Lower leg skin (tissue), 3 donors: Measurements from ENCODE around the gene UPK3A.

Experiments used
- POLR2A ChIP-seq, 2 donors: fragments of 450-650 bp; IDR thresholded peaks; one replicate each; pipeline ENCODE4 v1.6.1; 2016 to 2017; ENCODE audit warnings: antibody characterized with exemption in 2 of 2, mild to moderate bottlenecking in 1 of 2, moderate library complexity in 1 of 2
- TF ChIP-seq, protein P1 (sequence below), 3 donors: fragments of 450-650 bp; IDR thresholded peaks; one replicate each; pipeline ENCODE4 v1.5.1; 2016; ENCODE audit warnings: antibody characterized with exemption in 3 of 3, mild to moderate bottlenecking in 3 of 3, moderate library complexity in 2 of 3

DNA sequence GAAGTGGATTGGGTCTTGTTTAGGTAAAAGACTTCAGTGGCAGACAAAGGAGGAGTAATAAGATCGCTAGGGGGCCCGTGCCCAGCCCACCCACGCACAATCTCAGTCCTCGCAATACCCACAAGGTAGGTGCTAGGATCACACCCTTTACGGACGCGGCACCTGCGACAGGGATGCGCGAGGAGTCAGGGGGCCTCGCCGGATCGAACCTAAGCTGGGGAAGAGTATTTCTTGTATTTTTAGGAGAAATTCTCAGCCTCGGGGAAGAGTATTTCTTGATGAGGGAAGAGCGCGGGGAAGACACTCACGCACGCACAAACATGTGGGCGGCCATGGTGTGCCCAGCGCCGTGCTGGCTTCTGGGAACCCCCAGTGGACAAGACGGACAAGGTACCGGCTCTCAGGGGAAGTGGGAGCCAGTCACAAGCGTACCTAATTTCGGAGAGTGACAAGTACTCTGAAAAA is 24.2 kb downstream of the UPK3A start:
- TF ChIP-seq, protein P1, sequence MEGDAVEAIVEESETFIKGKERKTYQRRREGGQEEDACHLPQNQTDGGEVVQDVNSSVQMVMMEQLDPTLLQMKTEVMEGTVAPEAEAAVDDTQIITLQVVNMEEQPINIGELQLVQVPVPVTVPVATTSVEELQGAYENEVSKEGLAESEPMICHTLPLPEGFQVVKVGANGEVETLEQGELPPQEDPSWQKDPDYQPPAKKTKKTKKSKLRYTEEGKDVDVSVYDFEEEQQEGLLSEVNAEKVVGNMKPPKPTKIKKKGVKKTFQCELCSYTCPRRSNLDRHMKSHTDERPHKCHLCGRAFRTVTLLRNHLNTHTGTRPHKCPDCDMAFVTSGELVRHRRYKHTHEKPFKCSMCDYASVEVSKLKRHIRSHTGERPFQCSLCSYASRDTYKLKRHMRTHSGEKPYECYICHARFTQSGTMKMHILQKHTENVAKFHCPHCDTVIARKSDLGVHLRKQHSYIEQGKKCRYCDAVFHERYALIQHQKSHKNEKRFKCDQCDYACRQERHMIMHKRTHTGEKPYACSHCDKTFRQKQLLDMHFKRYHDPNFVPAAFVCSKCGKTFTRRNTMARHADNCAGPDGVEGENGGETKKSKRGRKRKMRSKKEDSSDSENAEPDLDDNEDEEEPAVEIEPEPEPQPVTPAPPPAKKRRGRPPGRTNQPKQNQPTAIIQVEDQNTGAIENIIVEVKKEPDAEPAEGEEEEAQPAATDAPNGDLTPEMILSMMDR (IDR thresholded peaks at IDR 0.05) = no peak
- no peak for TF ChIP-seq POLR2A (IDR thresholded peaks at IDR 0.05)
